Gastroesophageal sphincter (tissue), 3 donors: ENCODE measurements around the gene CMYA5.

Source experiments
- CTCF ChIP-seq, 4 experiments: fragments of 200-600 bp in 2 of 4; fragments of 450-650 bp in 2 of 4; sonication (generic) in 1 of 4; IDR thresholded peaks; one replicate each; pipeline ENCODE4 v1.5.1; 2017 to 2019; ENCODE audit warnings: antibody characterized with exemption in 4 of 4, mild to moderate bottlenecking in 2 of 4, moderate library complexity in 2 of 4
- POLR2A ChIP-seq, 2 donors: fragments of 450-650 bp; IDR thresholded peaks; one replicate each; pipeline ENCODE4 v1.6.1; 2017; ENCODE audit warnings: antibody characterized with exemption in 2 of 2, mild to moderate bottlenecking in 2 of 2, moderate library complexity in 1 of 2

- TF ChIP-seq CTCF (IDR thresholded peaks at IDR 0.05) = no peak
- no peak for TF ChIP-seq POLR2A (IDR thresholded peaks at IDR 0.05)
Measured at GRCh38 chr5:79791843-79792242, 102.2 kb downstream of the CMYA5 start.
